Body of pancreas (tissue), 4 donors: ENCODE measurements around the gene STPG3. TPM values are rescaled to one million over a fixed set of nuclear protein-coding genes. Genes with fewer than 3 reads are reported as not detected.

Experiments
- ATAC-seq: fragments of 150-250 bp; one replicate; pipeline ENCODE4 v1.9.1; 2016
- DNase-seq, 4 donors: peaks; one replicate each; pipeline ENCODE4 v3.0.0-alpha.2; 2019
- H3K27ac ChIP-seq, 4 donors: fragments of 200-600 bp; sonication (generic); 1 replicate in 3 of 4; 2 replicates in 1 of 4; pipeline versions ENCODE4 v1.5.1 to v1.6.1; 2016 to 2019; ENCODE audit warnings: mild to moderate bottlenecking in 1 of 4, mixed read lengths in 1 of 4, moderate library complexity in 1 of 4
- H3K27me3 ChIP-seq, 2 donors: fragments of 200-600 bp; sonication (generic); one replicate each; pipeline ENCODE4 v1.6.0; 2016; ENCODE audit warnings: mild to moderate bottlenecking in 1 of 2
- H3K36me3 ChIP-seq, 2 donors: fragments of 200-600 bp; sonication (generic); replicated peaks in 1 of 2; 2 replicates each; pipeline ENCODE4 v1.5.1; 2016; ENCODE audit warnings: low read depth in 2 of 2; ENCODE audit not compliant: insufficient read depth in 1 of 2
- H3K4me1 ChIP-seq: fragments of 200-600 bp; sonication (generic); one replicate; pipeline ENCODE4 v1.6.0; 2016
- H3K4me3 ChIP-seq, 2 donors: fragments of 200-600 bp; sonication (generic); 1 replicate in 1 of 2; 2 replicates in 1 of 2; pipeline ENCODE4 v1.5.1; 2016 to 2019
- H3K9me3 ChIP-seq, 3 donors: fragments of 200-600 bp; sonication (generic); 1 replicate in 2 of 3; 2 replicates in 1 of 3; pipeline ENCODE4 v1.5.1; 2016
- CTCF ChIP-seq, 7 experiments: fragments of 450-650 bp in 4 of 7; fragments of 200-600 bp in 3 of 7; sonication (generic) in 3 of 7; IDR thresholded peaks; one replicate each; pipeline ENCODE4 v1.5.1; 2016 to 2019; ENCODE audit warnings: antibody characterized with exemption in 7 of 7
- POLR2A ChIP-seq, 3 donors: fragments of 450-650 bp; IDR thresholded peaks; one replicate each; pipeline ENCODE4 v1.6.1; 2016; ENCODE audit warnings: antibody characterized with exemption in 3 of 3, mild to moderate bottlenecking in 2 of 3
- whole genome bisulfite sequencing, 2 donors: methylation state at CpG; one replicate each; pipeline ENCODE4 v1.1.5; 2017; 5-methylcytosine and 5-hydroxymethylcytosine counted together
- intact Hi-C: fragments of 100-400 bp; cut with DNase I; formaldehyde crosslinking; loops from one replicate; pipeline ENCODE4 v1.15.1; 2023
- total RNA-seq, 2 donors: library from RNA; depleted of rRNA; stranded (reverse); fragments of >200 nt; gene quantifications; one replicate each; pipeline ENCODE4 v1.1.0, GENCODE V29; 2016

Gene STPG3
- not detected for total RNA-seq

DNA sequence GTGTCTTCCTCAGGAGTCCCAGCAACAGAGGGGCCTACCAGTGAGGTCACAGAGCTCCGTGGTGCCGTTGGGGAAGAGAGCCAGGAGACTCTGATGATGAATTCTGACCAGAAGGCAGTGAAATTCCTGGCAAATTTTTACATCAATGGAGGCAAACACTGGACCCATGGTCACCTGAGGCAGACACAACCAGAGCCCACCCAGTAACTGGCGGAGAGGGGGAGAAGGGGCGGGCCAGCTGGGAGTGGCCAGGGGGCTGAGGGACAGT is at the start of gene STPG3:
Gene STPG3, plus strand, starts transcription at position 93 of the 268 bp plus-strand sequence. Its CDS starts 1 bp downstream, at position 94.
- no peak for ATAC-seq
- Histone ChIP-seq H3K27ac (peak within 1 kb of the TSS in 2 of 4 donors; percentile 18 to 45), H3K27me3 (no peaks in the 10 kb centered on the region), H3K4me3 (no peak within 1 kb of the TSS), H3K9me3 (no peaks in the 10 kb centered on the region), H3K36me3 (no peaks in the 10 kb centered on the region), H3K4me1 (peaks cover 41% of the 10 kb centered on the region)
- intact Hi-C loops, result no loop called here
- no peak for DNase-seq
- TF ChIP-seq POLR2A (IDR thresholded peaks at IDR 0.05) (no peak), CTCF (IDR thresholded peaks at IDR 0.05) (no peak)
- 74 to 83% methylated on average over 4 of the region's 4 CpGs for WGBS, 2 donors

GRCh38 chr9:137202966-137203365 is 48.1 kb upstream of the STPG3 start:
- ATAC-seq, result no peak
- H3K9me3 ChIP-seq, result no peaks in the 10 kb centered on the region
- H3K36me3 ChIP-seq, result no peaks in the 10 kb centered on the region
- intact Hi-C loops, result no loop called here
- no peak overlapping the region for H3K27ac ChIP-seq
- no peak for DNase-seq
- peaks cover 70% of the 10 kb centered on the region for H3K4me1 ChIP-seq
- TF ChIP-seq POLR2A (IDR thresholded peaks at IDR 0.05) (no peak), CTCF (IDR thresholded peaks at IDR 0.05) (no peak)
- H3K27me3 ChIP-seq, result no peaks in the 10 kb centered on the region
- no peak overlapping the region for H3K4me3 ChIP-seq
- WGBS, 2 donors, result 75 to 78% methylated on average over 8 of the region's 8 CpGs

DNA sequence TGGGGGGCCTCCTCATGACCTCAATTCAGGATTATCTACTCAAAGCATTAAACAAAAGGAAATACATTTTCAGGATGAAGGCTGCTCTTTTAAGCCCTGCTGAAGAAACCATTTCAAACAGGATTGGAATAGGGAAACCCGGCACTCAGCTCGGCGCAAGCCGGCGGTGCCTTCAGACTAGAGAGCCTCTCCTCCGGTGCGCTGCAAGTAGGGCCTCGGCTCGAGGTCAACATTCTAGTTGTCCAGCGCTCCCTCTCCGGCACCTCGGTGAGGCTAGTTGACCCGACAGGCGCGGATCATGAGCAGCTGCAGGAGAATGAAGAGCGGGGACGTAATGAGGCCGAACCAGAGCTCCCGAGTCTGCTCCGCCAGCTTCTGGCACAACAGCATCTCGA is 46.4 kb upstream of the STPG3 start:
- no peak for TF ChIP-seq CTCF (IDR thresholded peaks at IDR 0.05)
- TF ChIP-seq POLR2A (IDR thresholded peaks at IDR 0.05), result no peak
- Histone ChIP-seq H3K4me1 (peaks cover 53% of the 10 kb centered on the region), H3K27ac (peak overlapping the region; percentile 73 to 90 (median 82)), H3K4me3 (peak overlapping the region; percentile 83 to 97), H3K36me3 (no peaks in the 10 kb centered on the region), H3K9me3 (no peaks in the 10 kb centered on the region), H3K27me3 (no peaks in the 10 kb centered on the region)
- ATAC-seq (no peak), DNase-seq (no peak)
- WGBS, 2 donors, result 8 to 23% methylated on average over 9 to 21 of the region's 21 CpGs
- intact Hi-C loops, result no loop called here

GRCh38 chr9:137205126-137206069 is 45.7 kb upstream of the STPG3 start, which contains the start of the genes NDOR1 and TMEM203:
TSS of gene NDOR1 (plus strand) at chr9:137205700. CDS start at chr9:137205778, 78 bp downstream.
TSS of gene TMEM203 (minus strand) at chr9:137205648. CDS start at chr9:137205414, 234 bp downstream.
- Histone ChIP-seq H3K27me3 (no peaks in the 10 kb centered on the region), H3K4me1 (peaks cover 53% of the 10 kb centered on the region), H3K27ac (peak within 1 kb of the TSS; percentile 73 to 90 (median 82)), H3K36me3 (no peaks in the 10 kb centered on the region), H3K4me3 (peak within 1 kb of the TSS; percentile 83 to 97), H3K9me3 (no peaks in the 10 kb centered on the region)
- TF ChIP-seq POLR2A (IDR thresholded peaks at IDR 0.05) (peak; percentile 53 to 77 (median 66)), CTCF (IDR thresholded peaks at IDR 0.05) (no peak)
- peak; percentile 51 for ATAC-seq
- DNase-seq, result peak; percentile 87 to 92 (median 90)
- WGBS, 2 donors, result 0% methylated on average over 1 to 74 of the region's 98 CpGs
- intact Hi-C loops, result no loop called here
